ENCODE data around the gene GSK3A. TPM values are rescaled to one million over a fixed set of nuclear protein-coding genes. Genes with fewer than 3 reads are reported as not detected.
A peak's percentile ranks its signal among the peaks of the same experiment; 100 is the strongest.

GSK3A gene
- total and polyA plus RNA-seq, 9 of the 15 experiments (the other 6 are each of a cell fraction or from before 2014, with no cell fraction given) = 0.62 to 90.7 (median 33.3) TPM

- TF ChIP-seq, protein P1, sequence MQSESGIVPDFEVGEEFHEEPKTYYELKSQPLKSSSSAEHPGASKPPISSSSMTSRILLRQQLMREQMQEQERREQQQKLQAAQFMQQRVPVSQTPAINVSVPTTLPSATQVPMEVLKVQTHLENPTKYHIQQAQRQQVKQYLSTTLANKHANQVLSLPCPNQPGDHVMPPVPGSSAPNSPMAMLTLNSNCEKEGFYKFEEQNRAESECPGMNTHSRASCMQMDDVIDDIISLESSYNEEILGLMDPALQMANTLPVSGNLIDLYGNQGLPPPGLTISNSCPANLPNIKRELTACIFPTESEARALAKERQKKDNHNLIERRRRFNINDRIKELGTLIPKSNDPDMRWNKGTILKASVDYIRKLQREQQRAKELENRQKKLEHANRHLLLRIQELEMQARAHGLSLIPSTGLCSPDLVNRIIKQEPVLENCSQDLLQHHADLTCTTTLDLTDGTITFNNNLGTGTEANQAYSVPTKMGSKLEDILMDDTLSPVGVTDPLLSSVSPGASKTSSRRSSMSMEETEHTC (IDR thresholded peaks at IDR 0.05) = no peak
- TF ChIP-seq ZBED1 (IDR thresholded peaks at IDR 0.05) (no peak), ZNF217 (CRISPR knock-in tag; IDR thresholded peaks at IDR 0.05) (no peak), MAZ (CRISPR knock-in tag; conservative IDR thresholded peaks at IDR 0.05 in 1 of 2, IDR thresholded peaks at IDR 0.05 in 1 of 2) (no peak; a peak in 1 of 4 replicates), RBM34 (IDR thresholded peaks at IDR 0.05; ENCODE audit: borderline replicate concordance, insufficient read depth, low read length) (no peak), TEAD2 (tag; IDR thresholded peaks at IDR 0.05) (no peak), HOXB6 (CRISPR knock-in tag; IDR thresholded peaks at IDR 0.05; ENCODE audit: borderline replicate concordance) (no peak), MLLT1 (IDR thresholded peaks at IDR 0.05) (peak; percentile 30 to 85; a peak in 2 of 4 replicates), ZNF143 (CRISPR knock-in tag; IDR thresholded peaks at IDR 0.05) (no peak), POLR3G (IDR thresholded peaks at IDR 0.05; ENCODE audit: extremely low read depth, insufficient read length, insufficient replicate concordance) (no peak), FOXA1 (IDR thresholded peaks at IDR 0.05; ENCODE audit: borderline replicate concordance) (no peak), ZNF175 (CRISPR knock-in tag; IDR thresholded peaks at IDR 0.05; ENCODE audit: low read depth) (no peak), PYGO2 (tag; IDR thresholded peaks at IDR 0.05) (no peak), EGR1 (conservative IDR thresholded peaks at IDR 0.05) (peak; percentile 49), BCL6 (CRISPR knock-in tag; IDR thresholded peaks at IDR 0.05) (no peak), MCM7 (IDR thresholded peaks at IDR 0.05) (no peak), FOXA3 (CRISPR knock-in tag; conservative IDR thresholded peaks at IDR 0.05 in 1 of 2, IDR thresholded peaks at IDR 0.05 in 1 of 2) (no peak), CHD2 (IDR thresholded peaks at IDR 0.05; ENCODE audit: low read depth, low read length) (no peak), ZC3H4 (CRISPR knock-in tag; IDR thresholded peaks at IDR 0.05; ENCODE audit: borderline replicate concordance) (0 out of 2 replicates have a peak, but pooled peaks have one; percentile 26), IRF2 (CRISPR knock-in tag; IDR thresholded peaks at IDR 0.05) (no peak), GTF2A2 (tag; IDR thresholded peaks at IDR 0.05) (no peak), JUND (IDR thresholded peaks at IDR 0.05; ENCODE audit: borderline replicate concordance, low read depth, low read length) (no peak), JUND (tag; IDR thresholded peaks at IDR 0.05; ENCODE audit: borderline replicate concordance, low read depth, low read length) (no peak)
- TF ChIP-seq, protein P2, sequence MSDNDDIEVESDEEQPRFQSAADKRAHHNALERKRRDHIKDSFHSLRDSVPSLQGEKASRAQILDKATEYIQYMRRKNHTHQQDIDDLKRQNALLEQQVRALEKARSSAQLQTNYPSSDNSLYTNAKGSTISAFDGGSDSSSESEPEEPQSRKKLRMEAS (CRISPR knock-in tag; IDR thresholded peaks at IDR 0.05) = no peak
- TF ChIP-seq, protein P3, sequence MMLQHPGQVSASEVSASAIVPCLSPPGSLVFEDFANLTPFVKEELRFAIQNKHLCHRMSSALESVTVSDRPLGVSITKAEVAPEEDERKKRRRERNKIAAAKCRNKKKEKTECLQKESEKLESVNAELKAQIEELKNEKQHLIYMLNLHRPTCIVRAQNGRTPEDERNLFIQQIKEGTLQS (IDR thresholded peaks at IDR 0.05) = no peak
- TF ChIP-seq, protein P3 (CRISPR knock-in tag; conservative IDR thresholded peaks at IDR 0.05) = no peak
These were observed 27.3 kb upstream of the GSK3A start (continued) for GRCh38 chr19:42269478-42270345.
